ENCODE data around the gene LEP.

The LEP gene

GRCh38 chr7:128200376-128200775, 40.7 kb upstream of the LEP start:
- no peak for TF ChIP-seq USF1 (IDR thresholded peaks at IDR 0.05)

- TF ChIP-seq CEBPB (IDR thresholded peaks at IDR 0.05) (no peak), ZBTB7A (IDR thresholded peaks at IDR 0.05; ENCODE audit: low read depth) (no peak), MAX (IDR thresholded peaks at IDR 0.05) (no peak), RAD21 (IDR thresholded peaks at IDR 0.05; ENCODE audit: low read depth) (no peak), EGR1 (IDR thresholded peaks at IDR 0.05) (no peak), TCF12 (IDR thresholded peaks at IDR 0.05; ENCODE audit: low read depth) (no peak), CREB1 (IDR thresholded peaks at IDR 0.05; ENCODE audit: low read depth) (no peak), EP300 (IDR thresholded peaks at IDR 0.05; ENCODE audit: borderline replicate concordance) (no peak), NFIC (IDR thresholded peaks at IDR 0.05) (no peak), TAF1 (IDR thresholded peaks at IDR 0.05; ENCODE audit: low read depth) (no peak), REST (IDR thresholded peaks at IDR 0.05; ENCODE audit: low read depth) (no peak), FOXM1 (IDR thresholded peaks at IDR 0.05; ENCODE audit: borderline replicate concordance, low read depth) (no peak), USF1 (IDR thresholded peaks at IDR 0.05) (no peak)
These were observed 39.9 kb upstream of the LEP start for GRCh38 chr7:128201067-128201689.

GRCh38 chr7:128201690-128202085, 39.4 kb upstream of the LEP start:
- TF ChIP-seq YY1 (IDR thresholded peaks at IDR 0.05; ENCODE audit: low read depth) (no peak), TCF12 (IDR thresholded peaks at IDR 0.05; ENCODE audit: low read depth) (no peak), MAX (IDR thresholded peaks at IDR 0.05) (no peak), TAF1 (IDR thresholded peaks at IDR 0.05; ENCODE audit: low read depth) (no peak), CEBPB (IDR thresholded peaks at IDR 0.05) (no peak), TEAD4 (IDR thresholded peaks at IDR 0.05) (no peak), CREB1 (IDR thresholded peaks at IDR 0.05; ENCODE audit: low read depth) (no peak), RAD21 (IDR thresholded peaks at IDR 0.05; ENCODE audit: low read depth) (no peak), EP300 (IDR thresholded peaks at IDR 0.05; ENCODE audit: borderline replicate concordance) (no peak), ZBTB7A (IDR thresholded peaks at IDR 0.05; ENCODE audit: low read depth) (no peak), NFIC (IDR thresholded peaks at IDR 0.05) (no peak), USF1 (IDR thresholded peaks at IDR 0.05) (no peak), EGR1 (IDR thresholded peaks at IDR 0.05) (no peak), REST (IDR thresholded peaks at IDR 0.05; ENCODE audit: low read depth) (no peak), FOXM1 (IDR thresholded peaks at IDR 0.05; ENCODE audit: borderline replicate concordance, low read depth) (no peak)

GRCh38 chr7:128202287-128202957, 38.7 kb upstream of the LEP start:
- TF ChIP-seq FOXM1 (IDR thresholded peaks at IDR 0.05; ENCODE audit: borderline replicate concordance, low read depth) (no peak), YY1 (IDR thresholded peaks at IDR 0.05; ENCODE audit: low read depth) (no peak), TCF12 (IDR thresholded peaks at IDR 0.05; ENCODE audit: low read depth) (no peak), MAX (IDR thresholded peaks at IDR 0.05) (no peak), REST (IDR thresholded peaks at IDR 0.05; ENCODE audit: low read depth) (no peak), CEBPB (IDR thresholded peaks at IDR 0.05) (no peak), EP300 (IDR thresholded peaks at IDR 0.05; ENCODE audit: borderline replicate concordance) (no peak)

All from Ishikawa (cell line).